GM12872 (cell line): Measurements from ENCODE around the gene RERE.

Source experiments
- TF ChIP-seq, protein P1 (sequence below): IDR thresholded peaks from 3 replicates; pipeline ENCODE4 v1.5.1; 2011; ENCODE audit warnings: low read depth, mild to moderate bottlenecking, low read length, moderate library complexity; ENCODE audit not compliant: insufficient read depth

RERE gene

GRCh38 chr1:8524627-8525157 is 292.7 kb downstream of the RERE start:
- TF ChIP-seq, protein P1, sequence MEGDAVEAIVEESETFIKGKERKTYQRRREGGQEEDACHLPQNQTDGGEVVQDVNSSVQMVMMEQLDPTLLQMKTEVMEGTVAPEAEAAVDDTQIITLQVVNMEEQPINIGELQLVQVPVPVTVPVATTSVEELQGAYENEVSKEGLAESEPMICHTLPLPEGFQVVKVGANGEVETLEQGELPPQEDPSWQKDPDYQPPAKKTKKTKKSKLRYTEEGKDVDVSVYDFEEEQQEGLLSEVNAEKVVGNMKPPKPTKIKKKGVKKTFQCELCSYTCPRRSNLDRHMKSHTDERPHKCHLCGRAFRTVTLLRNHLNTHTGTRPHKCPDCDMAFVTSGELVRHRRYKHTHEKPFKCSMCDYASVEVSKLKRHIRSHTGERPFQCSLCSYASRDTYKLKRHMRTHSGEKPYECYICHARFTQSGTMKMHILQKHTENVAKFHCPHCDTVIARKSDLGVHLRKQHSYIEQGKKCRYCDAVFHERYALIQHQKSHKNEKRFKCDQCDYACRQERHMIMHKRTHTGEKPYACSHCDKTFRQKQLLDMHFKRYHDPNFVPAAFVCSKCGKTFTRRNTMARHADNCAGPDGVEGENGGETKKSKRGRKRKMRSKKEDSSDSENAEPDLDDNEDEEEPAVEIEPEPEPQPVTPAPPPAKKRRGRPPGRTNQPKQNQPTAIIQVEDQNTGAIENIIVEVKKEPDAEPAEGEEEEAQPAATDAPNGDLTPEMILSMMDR: no peak

- TF ChIP-seq, protein P1: no peak
Measured at GRCh38 chr1:8523666-8524206, 293.7 kb downstream of the RERE start.

GRCh38 chr1:8520483-8520966 is 296.9 kb downstream of the RERE start:
- TF ChIP-seq, protein P1: no peak

DNA sequence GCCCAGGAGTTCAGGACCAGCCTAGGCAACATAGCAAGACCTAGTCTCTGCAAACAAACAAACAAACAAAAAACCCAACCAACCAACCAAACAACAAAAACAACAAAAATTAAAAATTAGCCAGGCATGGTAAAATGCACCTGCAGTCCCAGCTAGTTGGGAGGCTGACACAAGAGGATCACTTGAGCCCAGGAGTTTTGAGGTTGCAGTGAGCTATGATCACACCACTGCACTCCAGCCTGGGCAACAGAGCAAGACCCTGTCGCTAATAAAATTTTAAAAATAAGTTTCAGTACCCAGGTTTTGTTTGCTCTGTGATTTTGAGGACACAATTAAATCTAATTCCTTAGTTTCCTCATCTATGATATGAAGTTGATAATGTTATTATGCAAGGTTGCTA is 298.3 kb downstream of the RERE start:
- TF ChIP-seq, protein P1: no peak

DNA sequence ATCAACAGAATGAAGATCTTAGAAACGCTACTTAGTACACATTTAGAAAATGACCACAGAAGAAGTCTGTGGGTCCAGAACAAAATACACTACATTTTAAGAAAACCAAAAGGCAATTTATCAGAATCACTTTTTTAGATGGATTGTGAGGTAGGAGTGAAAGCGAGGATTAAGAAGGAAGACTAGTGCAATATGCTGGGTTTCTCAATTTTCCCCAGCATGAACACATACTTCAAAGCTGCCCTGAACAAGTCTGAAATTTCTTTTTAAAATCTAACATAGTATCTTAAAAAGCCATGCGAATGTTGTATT is 299.0 kb downstream of the RERE start:
- TF ChIP-seq, protein P1: no peak

GRCh38 chr1:8517661-8518489 is 299.6 kb downstream of the RERE start:
- TF ChIP-seq, protein P1: no peak

- TF ChIP-seq, protein P1: no peak
Measured at GRCh38 chr1:8516793-8517556, 300.5 kb downstream of the RERE start.
